Panc1 (cell line): ENCODE data around the gene KLF6.

ENCODE experiments used
- POLR2AphosphoS5 ChIP-seq: IDR thresholded peaks from 2 replicates; pipeline ENCODE4 v1.6.1; 2012; ENCODE audit warnings: mild to moderate bottlenecking, low read depth, low read length, moderate library complexity
- TF ChIP-seq, protein P1 (sequence below): fragments of 450-650 bp; IDR thresholded peaks from 2 replicates; pipeline ENCODE4 v1.5.1; 2017; ENCODE audit warnings: mild to moderate bottlenecking

DNA sequence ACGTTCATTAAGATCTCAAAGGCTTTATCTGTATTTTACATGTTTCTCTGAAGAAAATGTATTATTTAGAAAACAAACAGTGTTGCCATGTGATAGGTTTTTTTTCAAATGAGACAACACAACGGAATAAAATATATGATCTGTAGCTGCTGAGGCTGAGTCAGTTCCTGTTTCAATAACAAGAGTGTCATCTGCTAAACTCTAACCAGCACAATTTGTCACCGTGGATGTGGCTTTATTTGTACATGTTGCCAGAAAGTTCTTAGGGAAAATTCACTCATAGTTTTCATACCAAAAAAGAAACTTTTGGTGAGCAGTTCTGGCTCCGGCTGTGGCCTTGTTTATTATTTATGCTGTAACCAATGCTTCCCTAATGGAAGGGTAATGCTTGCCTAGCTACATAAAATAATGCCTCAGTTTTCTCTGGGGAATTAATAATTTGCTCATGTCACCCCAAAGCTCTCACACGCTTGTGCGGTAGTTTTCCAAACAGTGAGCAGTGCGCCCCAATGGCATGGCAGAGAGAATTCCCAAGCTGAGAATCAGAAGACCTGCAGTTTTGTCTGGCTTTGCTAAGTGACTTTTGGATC is 20.3 kb upstream of the KLF6 start:
- TF ChIP-seq, protein P1, sequence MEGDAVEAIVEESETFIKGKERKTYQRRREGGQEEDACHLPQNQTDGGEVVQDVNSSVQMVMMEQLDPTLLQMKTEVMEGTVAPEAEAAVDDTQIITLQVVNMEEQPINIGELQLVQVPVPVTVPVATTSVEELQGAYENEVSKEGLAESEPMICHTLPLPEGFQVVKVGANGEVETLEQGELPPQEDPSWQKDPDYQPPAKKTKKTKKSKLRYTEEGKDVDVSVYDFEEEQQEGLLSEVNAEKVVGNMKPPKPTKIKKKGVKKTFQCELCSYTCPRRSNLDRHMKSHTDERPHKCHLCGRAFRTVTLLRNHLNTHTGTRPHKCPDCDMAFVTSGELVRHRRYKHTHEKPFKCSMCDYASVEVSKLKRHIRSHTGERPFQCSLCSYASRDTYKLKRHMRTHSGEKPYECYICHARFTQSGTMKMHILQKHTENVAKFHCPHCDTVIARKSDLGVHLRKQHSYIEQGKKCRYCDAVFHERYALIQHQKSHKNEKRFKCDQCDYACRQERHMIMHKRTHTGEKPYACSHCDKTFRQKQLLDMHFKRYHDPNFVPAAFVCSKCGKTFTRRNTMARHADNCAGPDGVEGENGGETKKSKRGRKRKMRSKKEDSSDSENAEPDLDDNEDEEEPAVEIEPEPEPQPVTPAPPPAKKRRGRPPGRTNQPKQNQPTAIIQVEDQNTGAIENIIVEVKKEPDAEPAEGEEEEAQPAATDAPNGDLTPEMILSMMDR = no peak
- TF ChIP-seq POLR2AphosphoS5 = no peak
